NCI-H82 treated with DMSO at 0.1 percent for 48 hours (cell line): ENCODE results near the gene CNGB1.
"Not testable (repeated sequence)": the region's sequence is repeated elsewhere in the genome, so short reads cannot be mapped to it uniquely, and the experiment has no call there.

Experiments used
- DNase-seq: peaks from one replicate; lab custom pipeline; 2025; ENCODE audit not compliant: unreplicated experiment; lab: John Stamatoyannopoulos, UW

Gene CNGB1

GRCh38 chr16:57866529-57866918, 104.4 kb downstream of the CNGB1 start:
- no peak for DNase-seq

- DNase-seq: no peak
These were observed 105.0 kb downstream of the CNGB1 start for GRCh38 chr16:57865746-57866528.

DNA sequence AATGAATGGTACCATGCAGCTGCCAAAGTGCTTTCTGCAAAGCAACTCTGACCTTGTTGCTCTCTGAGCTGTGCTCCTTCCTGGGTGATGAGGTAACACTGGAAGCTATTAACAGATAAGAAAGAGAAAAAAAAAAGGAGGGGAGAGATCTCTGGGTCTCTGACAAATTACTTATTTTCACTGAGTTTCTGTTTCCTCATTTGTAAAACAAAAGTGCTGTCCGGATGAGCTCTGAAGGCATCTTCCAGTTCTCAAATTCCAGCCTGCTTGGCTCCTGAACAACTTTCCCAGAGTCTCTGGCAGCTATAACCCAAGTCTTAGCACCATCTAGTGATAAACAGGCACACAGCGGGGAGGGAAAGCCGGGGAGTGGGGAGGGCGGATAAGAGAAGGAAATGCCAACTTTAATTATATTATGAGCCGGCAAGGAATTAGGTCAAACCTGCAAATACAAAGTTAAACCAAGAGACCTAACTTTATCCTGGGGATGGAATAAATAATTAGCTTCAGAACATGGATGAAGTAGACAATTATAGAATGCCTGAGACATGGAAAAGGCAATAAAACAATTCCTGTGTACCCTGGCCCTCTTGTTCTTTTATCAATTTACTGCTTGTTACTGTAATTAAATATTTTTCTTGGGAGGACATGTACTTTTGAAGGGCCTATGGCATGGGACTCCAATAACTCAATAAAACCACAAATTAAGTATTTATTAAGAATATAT, 107.3 kb downstream of the CNGB1 start:
- DNase-seq: peak; percentile 43

DNA sequence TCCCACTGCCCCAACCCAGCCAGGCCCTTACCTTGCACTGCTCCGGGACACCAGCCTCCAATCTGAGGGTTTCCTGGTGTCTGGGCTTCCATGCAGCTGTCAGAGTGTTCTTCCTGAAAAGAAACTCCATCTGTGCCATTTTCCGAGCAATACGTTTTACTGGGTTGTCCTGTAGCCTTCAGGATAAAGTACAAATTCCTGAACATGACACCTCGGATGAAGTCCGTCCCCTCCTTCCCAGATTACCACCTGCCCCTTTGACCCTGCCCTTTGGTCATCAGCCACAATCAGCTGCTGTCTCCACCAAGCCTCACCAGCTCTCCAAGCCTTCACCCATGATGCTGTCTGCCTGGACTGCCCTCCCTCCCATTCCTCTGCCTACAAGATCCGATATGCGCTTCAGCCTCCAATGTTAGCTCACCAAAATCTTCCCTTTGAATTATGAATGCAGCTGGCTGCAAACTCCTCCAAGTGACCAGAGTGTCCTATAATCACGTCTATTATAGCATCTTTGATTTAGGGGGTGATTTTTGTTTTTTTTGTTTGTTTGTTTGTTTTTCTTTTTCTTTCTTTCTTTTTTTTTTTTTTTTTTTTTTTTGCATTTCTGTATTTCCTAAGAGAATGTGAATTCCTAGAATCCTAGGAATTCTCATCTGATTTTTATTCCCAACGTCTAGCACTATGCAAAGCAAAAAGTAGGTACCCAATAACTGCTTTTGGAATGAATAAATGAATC, 108.1 kb downstream of the CNGB1 start:
- no peak for DNase-seq

- peak; percentile 56 for DNase-seq
These were observed 111.6 kb downstream of the CNGB1 start for GRCh38 chr16:57859331-57859730.

DNA sequence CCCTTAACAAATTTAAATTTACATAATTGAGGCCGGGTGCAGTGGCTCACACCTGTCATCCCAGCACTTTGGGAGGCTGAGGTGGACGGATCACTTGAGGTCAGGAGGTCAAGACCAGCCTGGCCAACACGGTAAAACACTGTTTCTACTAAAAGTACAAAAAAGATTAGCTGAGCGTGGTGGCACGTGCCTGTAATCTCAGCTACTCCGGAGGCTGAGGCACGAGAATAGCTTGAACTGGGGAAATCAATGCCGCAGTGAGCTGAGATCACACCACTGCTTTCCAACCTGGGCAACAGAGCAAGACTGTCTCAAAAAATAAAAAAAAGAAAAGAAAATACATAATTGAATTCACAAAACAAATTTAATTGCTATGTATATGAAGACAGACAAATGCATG, 112.3 kb downstream of the CNGB1 start:
- DNase-seq: no peak

GRCh38 chr16:57857991-57858390, 112.9 kb downstream of the CNGB1 start:
- DNase-seq: not testable (repeated sequence)

- no peak for DNase-seq
These were observed 115.7 kb downstream of the CNGB1 start for GRCh38 chr16:57855188-57855587.

DNA sequence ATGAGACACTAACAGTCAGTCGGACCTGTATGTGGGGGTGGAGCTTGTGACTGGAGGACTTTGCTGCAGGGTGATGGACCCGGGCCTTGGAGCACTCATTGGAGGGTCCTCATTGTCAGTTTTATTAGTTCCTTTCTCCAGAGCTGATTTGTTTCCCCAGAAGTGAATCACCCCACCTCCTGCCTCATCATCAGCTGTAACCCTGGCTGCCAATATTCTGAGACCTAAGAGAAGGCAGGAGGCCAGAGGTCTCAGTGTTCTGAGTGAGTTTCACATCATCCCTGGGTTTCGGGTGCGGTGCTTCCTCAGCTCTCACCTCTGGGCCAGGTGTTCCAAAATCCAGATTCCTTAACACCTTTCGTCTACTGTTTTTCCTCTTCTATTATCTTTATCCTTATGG, 118.7 kb downstream of the CNGB1 start:
- DNase-seq: no peak

- DNase-seq: no peak
These were observed 122.7 kb downstream of the CNGB1 start for GRCh38 chr16:57848181-57848580.

- DNase-seq: not testable (repeated sequence)
These were observed 124.0 kb downstream of the CNGB1 start for GRCh38 chr16:57846931-57847330.

DNA sequence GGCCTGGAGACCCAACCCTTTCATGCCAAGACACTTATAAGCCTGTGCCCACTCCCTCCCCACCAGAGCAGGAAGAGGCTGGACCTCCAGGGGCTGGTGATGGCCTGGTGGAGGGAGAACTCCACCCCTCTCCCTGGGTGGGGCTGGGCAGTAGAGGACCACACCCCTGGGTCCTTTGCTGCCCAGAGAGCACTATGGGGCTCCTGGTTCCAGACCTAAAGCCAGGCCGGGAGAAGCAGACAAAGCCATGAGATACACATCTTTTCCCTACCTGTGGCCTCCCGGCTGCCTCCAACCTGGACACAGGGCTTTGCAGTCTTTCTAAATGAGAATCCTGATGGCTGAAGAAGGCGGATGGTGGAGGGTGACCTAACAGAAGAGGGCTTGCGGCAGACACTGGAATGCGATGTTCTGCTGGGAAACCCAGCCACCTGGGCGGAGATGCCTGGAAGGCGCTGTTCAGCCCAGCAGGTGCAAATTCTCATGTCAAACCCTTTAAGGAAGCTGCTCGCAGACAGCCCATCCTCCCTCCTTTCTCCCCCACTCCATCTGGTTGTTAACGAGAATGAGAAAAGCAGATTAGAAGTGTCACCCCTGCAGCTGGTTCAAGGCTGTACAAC, 124.7 kb downstream of the CNGB1 start:
- DNase-seq: peak; percentile 82

GRCh38 chr16:57845115-57845514, 125.8 kb downstream of the CNGB1 start:
- DNase-seq: no peak

DNA sequence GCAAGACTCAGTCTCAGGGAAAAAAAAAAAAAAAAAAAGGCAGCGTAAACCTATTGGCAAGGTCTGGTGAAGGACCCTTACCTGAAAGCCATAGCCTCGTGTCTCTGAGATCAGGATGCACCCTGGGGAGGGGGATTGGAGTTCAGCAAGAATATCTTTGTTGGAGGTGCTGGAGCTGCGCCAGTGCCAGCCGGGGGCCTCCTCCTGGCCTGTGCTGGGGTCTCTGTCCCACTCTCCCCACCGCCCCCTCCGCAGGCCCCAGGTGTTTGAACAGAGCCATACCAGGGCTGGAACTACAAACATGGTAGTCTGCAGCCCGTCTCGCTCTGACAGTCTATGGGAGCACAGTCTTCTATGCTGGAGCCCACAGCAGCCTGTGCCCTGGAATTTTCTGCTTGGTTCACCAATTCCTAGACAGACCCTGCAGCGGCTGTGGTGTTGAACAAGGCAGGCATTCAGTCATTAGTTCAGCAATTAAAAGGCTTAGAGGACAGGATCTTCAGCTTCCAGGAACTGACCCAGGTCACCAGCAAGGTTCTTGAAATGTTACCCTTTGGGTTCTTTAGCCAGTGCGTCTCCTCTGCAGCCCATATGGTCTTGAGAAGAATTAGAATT, 126.4 kb downstream of the CNGB1 start:
- DNase-seq: no peak

DNA sequence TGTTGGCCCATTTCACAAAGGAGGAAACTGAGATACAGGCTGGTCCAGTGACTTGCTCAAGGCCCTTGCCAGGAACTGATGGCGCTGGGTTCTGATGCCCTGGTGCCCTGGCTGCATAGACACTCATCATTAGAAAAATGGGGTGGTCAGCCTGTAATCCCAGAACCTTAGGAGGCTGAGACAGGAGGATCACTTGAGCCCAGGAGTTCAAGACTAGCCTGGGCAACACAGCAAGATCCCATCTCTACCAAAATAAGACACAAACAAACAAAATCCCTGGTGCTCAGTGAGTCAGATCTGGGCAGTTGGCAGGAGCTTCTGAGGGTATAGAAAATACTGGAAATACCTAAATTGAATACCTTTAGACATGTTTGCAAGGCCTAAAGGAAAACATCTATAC, 127.5 kb downstream of the CNGB1 start:
- no peak for DNase-seq

DNA sequence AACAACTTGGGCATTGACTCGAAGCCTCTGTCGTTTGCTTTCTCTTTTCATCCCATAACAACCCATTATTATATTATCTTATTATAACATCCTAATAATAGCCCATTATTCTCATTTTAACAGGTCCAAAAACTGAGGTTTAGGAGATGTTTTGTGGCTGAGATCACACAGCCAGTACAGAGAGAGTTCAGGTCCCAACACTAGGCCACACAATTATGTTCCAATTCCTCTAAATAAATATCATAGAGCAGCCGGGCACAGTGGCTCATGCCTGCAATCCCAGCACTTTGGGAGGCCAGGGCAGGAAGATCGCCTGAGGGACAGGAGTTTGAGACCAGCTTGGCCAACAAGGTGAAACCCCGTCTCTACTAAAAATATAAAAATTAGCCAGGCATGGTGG, 128.3 kb downstream of the CNGB1 start:
- DNase-seq: no peak

DNA sequence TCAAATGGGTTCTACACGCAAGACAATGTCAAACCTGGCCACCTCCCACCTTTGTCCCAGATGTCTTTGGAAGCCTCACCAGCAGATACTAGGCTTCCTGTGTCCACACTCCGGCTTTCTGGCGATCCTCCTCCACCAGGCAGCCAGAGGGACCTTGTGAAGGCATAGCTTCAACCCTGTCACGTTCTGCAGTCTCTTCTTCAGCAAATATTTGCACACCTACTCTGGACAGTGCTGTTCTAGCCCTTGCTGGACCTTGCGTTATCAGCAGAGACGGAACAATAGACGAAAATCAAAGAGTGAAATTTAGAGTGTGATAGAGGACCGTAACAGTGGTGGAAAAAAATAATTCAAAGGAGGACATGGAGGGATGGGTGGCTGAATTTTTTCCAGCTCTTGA, 130.1 kb downstream of the CNGB1 start:
- no peak for DNase-seq

DNA sequence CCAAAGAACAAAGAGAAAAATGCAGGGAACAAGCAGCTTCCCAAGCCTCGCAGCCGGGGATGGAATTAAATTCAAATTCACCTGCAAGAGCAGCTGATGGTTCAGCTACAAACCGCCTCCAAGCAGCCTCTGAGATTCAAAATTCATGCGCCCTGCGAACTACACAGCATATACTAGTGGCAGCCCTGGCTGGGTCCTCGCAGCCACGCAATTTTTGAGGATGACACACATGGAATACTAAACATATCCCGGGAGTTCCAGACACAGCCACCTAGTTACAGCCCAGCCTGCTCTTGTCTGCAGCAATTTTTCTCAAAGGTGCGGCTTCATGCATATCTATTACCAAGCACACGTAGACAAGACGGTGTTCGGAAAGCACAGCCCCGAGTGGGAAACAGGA, 132.8 kb downstream of the CNGB1 start:
- no peak for DNase-seq

GRCh38 chr16:57837305-57838125, 133.4 kb downstream of the CNGB1 start:
- no peak for DNase-seq

GRCh38 chr16:57835439-57835838, 135.5 kb downstream of the CNGB1 start:
- not testable (repeated sequence) for DNase-seq
